HPDE6-E6E7 (cell line): ENCODE data around the gene SLC25A34.

ENCODE experiments used
- DNase-seq: peaks from one replicate; pipeline ENCODE4 v3.0.0; 2011; ENCODE audit warnings: missing footprints; ENCODE audit errors: extremely low spot score

The SLC25A34 gene

GRCh38 chr1:15733218-15733725, 2.8 kb upstream of the SLC25A34 start:
- DNase-seq = no peak

- no peak for DNase-seq
Observed at GRCh38 chr1:15733726-15734226, 2.3 kb upstream of the SLC25A34 start.

GRCh38 chr1:15734296-15734695, 1.8 kb upstream of the SLC25A34 start:
- no peak for DNase-seq

DNA sequence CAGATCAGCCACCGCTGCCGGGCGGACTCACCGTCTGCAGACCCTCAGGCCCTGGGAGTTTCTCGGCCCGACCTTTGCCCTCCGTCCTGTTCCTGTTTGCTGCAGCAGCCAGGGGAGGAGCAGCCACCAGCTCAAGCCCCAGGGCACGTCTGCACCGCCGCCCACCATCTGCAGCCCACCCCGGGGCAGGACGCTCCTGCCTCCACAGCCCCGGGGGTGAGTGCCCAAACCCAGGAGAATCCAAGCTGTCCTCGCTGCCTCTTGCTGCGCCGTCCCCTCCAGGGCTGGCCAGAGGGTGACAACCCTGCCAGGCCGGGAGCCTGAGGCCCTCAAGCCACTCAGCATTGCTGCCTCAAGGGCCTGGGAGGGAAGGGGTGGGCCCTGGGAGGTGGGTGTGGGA, 1.2 kb upstream of the SLC25A34 start:
- no peak for DNase-seq

- no peak for DNase-seq
Observed at GRCh38 chr1:15735304-15736037, 587 bp upstream of the SLC25A34 start.

DNA sequence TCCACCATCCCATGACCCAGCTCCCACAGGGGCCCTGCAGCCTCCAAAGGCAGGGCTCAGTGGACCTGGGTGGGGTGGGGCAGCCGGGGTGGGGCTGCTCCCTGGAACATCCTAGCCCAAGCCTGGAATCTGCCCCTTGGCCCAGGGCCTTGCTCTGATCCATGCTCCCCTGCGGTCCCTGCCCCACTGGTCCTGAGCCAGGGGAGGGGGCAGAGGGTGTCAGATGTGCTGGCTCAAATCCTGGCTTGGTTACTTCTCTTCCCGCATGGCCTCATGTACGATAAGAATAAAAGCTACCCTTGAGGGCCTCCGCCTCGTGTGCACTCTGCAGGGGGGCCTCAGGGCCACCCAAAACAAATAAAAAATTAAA, 819 bp downstream of the SLC25A34 start:
- DNase-seq = no peak

DNA sequence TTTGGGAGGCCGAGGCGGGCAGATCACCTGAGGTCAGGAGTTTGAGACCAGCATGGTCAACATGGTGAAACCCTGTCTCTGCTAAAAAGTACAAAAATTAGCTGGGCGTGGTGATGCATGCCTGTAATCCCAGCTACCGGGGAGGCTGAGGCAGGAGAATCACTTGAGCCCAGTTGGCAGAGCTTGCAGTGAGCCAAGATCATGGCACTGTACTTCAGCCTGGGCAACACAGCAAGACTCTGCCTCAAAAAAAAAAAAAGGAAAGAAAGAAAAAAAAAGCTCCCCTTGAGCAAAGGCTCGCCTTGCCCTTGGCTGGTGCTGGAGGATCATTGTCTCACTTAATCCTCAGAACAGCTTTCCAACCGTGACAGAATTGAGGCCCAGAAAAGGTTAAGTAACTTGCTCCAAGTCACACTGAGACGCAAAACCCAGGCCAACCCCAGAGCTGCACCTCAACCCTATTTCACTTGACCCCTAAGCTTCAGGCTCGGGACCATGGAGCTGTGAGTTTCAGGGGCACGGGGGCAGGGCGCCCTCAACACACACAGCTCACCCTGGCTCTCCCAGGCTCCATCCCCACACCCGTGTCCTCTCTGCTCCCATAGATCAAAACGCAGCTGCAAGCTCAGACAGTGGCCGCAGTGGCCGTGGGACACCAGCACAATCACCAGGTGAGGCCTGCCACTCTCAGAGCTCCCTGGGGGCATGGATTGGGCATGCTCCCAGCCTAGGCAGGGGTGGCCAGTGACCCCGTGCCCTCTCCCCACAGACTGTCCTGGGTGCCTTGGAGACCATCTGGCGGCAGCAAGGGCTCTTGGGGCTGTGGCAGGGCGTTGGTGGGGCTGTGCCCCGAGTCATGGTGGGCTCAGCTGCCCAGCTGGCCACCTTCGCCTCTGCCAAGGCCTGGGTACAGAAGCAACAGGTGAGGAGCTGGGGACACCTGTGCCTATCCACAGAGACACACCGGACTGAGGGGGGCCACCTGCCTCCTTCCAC, 1.6 kb downstream of the SLC25A34 start:
- DNase-seq = no peak

DNA sequence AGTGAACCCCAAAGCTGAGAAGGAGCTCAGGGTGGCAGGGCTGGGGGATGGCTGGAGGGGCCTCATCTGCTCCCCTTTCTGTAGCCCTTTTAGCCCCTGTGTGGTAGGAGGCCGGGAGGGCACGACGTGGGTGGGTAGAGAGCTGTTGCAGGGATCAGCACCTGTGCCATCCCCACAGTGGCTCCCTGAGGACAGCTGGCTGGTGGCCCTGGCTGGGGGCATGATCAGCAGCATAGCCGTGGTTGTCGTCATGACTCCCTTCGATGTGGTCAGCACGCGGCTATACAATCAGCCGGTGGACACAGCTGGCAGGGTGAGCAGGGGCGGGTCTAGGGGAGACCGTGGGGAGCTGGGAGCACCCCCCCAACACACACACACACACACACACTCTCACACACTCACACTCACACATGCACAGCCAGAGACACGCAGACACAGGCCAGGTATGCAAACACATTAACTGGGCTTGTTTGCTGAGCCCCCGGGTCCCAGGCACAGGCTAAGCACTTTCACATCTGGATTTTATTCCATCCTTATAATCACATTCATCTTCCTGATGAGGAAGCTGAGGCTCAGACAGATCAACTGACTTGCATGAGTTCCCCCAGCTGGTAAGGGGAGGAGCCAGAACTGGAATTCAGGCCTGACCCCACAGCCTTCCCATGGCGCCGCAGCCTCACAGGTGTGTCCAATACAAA, 2.5 kb downstream of the SLC25A34 start:
- no peak for DNase-seq

GRCh38 chr1:15739259-15739658, 3.2 kb downstream of the SLC25A34 start:
- no peak for DNase-seq

DNA sequence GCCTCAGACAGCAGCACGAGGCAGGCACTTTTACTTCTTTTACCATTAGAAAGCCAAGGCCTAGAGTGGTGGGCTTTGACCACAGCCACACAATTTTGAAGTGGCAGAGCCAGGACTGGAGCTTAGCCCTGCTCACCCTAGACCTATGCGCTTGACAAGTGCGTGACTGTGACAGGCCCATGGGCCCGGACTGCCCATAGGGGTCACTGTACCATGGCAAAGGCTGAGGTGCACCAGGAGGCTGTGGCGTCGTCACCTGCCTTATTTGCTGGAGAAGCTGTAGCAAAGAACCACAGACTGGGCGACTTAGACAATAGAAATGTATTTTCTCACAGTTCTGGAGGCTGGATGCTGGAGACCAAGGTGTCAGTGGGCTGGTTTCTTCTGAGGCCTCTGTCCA, 3.7 kb downstream of the SLC25A34 start:
- no peak for DNase-seq

- DNase-seq = peak; percentile 93
Observed at GRCh38 chr1:15740924-15741850, 5.1 kb downstream of the SLC25A34 start.

GRCh38 chr1:15742339-15742801, 6.3 kb downstream of the SLC25A34 start, which contains the start of gene TMEM82:
TMEM82 (plus strand) TSS chr1:15742499; CDS start chr1:15742560, 61 bp downstream.
- DNase-seq = no peak

DNA sequence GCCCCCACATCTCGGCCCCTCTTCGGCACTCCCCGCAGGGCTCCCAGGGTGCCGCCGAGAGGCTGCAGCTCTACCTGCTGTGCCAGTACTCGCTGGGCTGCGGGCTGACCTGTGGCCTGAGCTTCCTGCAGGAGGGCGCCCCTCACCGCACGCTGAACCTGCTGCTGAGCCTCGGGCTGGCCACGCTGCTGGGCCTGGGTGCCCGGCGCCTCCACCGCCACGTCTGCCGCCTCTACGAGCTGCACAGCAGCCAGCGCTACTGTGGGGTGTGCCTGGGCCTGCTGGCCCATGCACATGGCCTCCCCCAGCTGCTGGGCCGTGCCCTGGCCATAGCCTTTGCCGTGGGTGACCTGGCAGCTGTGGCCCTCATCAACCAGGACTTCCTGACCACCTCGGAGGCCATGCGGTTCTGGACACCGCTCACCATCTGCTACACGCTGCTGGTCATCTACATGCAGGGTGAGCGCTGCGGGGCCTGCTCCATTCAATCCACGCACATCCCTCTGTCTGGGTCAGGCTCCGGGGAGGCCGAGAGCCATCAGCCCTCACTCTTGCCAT, 8.1 kb downstream of the SLC25A34 start:
- no peak for DNase-seq

DNA sequence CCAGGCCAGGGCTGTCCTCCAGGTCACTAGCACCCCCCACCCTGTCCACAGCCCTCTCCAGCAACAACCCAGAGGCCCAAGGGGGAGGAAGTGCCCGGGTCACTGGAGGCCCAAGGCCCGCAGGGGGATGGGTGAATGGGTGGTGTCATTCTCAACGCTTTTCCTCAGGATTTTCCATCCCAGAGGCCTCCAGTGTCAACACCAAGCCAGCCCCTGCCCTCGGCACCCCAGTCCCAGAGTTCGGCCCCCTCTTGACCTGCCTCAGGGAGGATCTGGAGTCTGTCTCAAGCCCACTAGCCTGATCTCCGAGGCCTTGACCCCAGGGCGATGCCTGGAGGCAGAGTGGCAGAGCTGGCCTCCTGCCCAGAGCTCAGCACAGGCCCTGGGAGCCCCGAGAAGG, 11.3 kb downstream of the SLC25A34 start:
- no peak for DNase-seq

DNA sequence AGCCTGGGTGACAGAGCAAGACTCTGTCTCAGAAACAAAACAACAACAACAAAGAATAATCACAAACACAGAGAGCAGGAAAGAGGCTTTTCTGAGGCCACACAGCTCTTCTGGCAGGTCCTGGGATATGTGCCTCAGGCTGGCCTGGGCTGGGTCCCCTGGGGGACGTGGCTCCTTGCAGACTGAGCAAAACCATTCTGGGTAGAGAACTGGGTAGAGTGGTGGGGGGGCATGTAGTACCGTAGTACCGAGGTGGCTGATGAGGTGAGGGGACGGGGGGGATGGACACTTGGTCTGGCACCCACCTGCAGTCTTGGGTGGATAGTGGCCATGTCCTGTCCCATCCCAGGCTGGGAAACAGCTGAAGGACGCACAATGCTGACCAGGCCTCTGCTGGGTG, 12.2 kb downstream of the SLC25A34 start:
- DNase-seq = no peak

DNA sequence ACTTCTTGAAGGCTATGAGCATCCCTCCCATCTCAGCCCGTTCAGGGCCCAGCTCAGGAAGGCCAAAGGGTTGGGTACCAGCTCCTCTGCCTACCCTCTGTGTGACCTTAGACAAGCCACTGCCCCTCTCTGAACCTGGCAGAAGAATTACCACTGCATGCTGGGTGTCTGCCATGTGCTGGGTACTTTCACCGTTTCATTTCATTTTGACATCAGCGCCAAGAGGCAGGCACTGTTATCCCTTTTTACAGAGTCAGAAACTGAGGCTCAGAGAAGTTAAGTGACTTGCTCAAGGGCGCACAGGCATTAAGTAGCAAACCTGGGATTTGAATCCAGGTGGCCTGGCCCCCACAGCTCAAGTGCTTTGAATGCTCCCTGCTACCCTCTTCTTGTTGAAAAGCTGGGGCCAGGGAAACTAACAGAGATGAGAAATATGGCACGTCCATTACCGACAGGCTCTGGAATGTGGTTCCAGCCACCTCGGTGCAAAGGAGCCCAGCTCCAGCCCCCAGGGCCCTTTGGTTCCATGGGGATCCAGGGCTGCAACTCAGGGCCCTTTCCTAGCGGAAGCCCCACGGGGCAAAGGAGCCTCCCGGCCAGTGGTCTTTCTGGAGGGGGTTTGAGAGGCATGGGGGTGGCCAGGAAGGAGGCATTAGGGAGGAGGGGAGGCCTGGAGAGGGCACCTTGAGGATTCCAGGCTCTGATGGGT, 12.8 kb downstream of the SLC25A34 start:
- no peak for DNase-seq

- DNase-seq = no peak
Observed at GRCh38 chr1:15749399-15750291, 13.6 kb downstream of the SLC25A34 start.

GRCh38 chr1:15750924-15751323, 14.9 kb downstream of the SLC25A34 start:
- DNase-seq = no peak

DNA sequence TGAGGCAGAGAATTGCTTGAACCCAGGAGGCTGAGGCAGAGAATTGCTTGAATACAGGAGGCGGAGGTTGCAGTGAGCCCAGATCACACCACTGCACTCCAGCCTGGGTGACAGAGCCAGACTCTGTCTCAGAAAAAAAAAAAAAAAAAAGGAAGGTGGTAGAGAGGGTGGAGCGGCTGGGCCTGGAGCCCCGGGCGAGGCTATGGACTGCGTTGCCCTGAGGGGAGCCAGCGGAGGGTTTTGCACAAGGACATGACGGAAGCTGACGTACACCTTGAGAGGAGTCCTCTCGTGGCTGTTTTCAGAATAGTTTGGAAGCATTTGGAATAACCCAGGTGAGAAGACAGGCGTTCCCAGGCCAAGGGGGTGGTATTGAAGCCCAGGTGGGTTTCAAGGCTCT, 15.7 kb downstream of the SLC25A34 start:
- no peak for DNase-seq
